HG03354 (cell line): Measurements from ENCODE around the gene IQSEC1.

Experiments
- ATAC-seq: cut with Tn5 transposase; IDR thresholded peaks from one replicate; pipeline ENCODE4 v1.9.1; 2021; ENCODE audit warnings: mild to moderate bottlenecking; ENCODE audit not compliant: unreplicated experiment, poor library complexity, severe bottlenecking

Gene IQSEC1

DNA sequence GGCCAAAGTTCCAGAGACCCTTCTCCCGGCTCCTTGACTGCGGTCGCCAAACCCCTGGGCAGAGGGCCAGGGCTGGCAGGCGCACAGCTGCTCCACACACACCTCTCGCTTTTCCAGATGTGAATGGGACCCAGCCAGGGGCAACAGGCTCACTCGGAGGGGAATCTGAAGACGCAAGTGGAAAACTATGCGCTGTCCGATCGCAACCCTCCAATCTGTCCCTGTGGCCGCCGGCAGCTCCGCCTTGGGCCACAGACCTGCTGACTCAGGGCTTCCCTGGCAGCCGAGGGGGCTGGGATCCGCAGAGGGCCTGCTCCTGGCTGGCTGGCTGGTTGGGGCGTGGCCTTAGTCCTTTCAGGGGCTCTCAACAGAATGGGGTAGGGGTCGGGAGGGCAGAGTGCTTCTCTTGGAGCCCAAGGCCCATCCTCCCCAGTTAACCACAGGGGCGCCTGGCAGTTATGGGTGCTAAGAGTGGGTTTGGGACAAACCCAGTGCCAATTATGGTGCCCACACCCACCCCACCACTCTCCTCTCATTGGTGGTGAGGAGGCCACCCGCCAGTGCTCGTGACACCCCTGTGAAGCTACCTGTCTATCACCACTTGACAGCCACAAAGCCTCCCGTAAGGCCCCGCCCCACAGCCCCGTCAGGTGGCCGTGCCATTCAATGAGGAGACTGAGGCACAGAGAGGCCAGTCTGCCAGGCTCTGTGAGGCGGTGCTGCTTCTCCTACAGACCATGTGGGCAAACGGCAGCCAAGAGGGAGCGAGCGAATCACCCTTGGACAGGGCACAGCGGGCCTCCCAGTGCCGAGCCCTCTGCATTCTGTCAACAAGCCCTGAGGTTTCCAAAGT, 53.8 kb downstream of the IQSEC1 start:
- no peak for ATAC-seq

DNA sequence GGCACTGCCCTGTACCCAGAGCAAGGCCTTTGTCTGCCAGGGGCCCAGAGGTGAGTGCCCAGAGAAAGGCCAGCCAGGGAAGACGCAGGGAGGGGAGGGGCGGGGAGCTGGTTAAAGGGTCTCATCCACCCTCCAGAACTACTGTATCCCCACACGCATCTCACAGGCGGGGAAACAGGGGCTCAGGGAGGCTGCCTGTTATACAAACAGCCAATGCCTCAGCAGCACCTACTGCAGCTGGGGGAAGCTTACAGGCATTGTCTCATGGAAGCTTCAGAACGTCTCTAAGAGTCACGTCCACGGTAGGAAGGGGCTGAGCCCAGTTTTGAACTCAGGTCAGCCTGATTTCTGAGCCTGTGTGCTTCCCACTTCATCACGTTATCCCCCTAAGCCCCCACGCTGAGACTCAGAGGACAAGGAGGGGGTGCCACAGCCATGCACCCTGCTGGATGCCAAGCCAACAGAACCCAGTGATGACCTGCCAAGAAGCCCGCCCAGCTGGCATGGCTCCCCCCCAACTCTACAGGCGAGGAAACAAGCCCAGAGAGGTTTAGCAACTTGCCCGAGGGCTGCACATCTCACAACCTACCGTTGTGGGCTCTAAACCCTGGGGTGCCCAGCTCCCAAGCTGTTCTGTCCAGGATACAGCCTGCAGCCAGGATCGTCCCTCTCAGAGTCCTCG, 54.5 kb downstream of the IQSEC1 start:
- ATAC-seq, result no peak

GRCh38 chr3:13018043-13018451, 55.2 kb downstream of the IQSEC1 start:
- no peak for ATAC-seq

DNA sequence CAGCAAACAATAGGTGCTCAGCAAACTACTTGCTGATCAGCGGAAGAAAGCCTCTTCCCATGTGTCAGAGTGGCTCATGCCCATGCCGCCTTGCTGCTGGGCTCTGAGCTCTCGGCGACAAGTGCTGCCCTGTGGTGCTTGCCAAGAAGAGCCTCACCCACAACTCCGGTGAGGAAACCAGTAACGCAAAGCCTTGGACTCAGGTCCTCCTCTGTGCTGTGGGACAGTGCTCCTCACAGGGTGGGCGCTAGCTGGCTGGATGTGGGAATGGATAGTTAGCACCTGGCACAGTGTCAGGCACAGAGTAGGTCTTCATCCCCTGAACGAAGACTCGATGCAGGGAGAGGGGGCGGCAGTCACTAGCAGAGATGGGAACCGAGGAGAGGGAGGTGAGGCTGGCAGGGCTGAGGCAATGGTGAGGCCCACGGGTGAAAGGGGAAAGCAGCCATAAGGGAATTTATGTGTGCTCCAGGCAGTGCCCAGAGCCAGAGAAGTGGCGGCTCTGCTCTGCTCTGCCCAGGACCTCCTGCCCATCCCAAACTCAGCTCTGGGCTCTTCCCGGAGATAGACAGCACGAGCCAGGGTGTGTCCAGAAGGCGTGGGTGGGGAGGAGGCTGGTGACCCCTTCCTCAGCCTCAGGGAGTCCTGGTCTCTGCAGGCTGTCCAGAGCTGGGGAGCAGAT, 55.7 kb downstream of the IQSEC1 start:
- ATAC-seq, result no peak

GRCh38 chr3:13016721-13017255, 56.4 kb downstream of the IQSEC1 start:
- no peak for ATAC-seq

GRCh38 chr3:13016083-13016720, 57.0 kb downstream of the IQSEC1 start:
- peak; percentile 48 for ATAC-seq

DNA sequence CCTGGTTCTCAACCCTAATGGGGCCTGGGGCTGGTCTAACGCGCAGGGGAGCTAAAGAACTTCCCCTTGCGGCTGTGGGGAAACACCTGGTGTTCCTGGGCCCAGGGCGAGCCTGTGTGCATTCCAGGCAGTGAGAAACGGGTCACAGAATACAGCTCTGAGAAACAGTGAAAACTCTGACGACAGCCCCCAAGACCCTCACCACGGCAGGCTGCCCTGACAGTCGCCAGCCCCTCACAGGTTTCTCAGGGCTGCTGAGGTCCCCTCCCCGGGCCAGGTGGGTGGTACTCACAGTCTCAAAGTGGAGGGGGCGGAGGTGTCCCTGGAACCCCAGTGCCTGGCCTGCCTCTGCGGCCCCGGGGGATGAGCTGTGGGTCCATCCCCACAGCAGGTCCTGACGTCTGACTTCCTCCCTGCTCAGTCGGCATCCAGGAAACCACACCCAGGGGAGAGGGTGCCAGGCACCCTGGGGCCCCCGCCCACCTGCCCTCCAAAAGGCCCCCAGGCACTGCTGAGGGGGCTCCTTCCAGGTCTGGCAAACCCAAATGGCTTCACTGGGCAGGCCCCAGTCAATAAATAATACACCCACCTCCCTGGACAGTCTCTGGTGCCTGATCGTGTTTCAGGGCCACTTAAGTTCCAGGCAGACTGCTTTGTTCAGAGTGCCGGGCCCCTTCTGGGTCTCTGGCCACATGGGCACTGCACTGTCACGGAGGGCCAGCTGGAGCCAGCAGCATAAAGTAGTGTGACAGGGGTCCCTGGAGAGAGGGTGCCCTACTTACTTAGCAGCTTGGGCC, 57.7 kb downstream of the IQSEC1 start:
- peak; percentile 18 for ATAC-seq

- ATAC-seq, result no peak
Measured at GRCh38 chr3:13014755-13015285, 58.4 kb downstream of the IQSEC1 start.

GRCh38 chr3:13013994-13014754, 59.1 kb downstream of the IQSEC1 start:
- ATAC-seq, result no peak

GRCh38 chr3:13013566-13013965, 59.7 kb downstream of the IQSEC1 start:
- no peak for ATAC-seq

DNA sequence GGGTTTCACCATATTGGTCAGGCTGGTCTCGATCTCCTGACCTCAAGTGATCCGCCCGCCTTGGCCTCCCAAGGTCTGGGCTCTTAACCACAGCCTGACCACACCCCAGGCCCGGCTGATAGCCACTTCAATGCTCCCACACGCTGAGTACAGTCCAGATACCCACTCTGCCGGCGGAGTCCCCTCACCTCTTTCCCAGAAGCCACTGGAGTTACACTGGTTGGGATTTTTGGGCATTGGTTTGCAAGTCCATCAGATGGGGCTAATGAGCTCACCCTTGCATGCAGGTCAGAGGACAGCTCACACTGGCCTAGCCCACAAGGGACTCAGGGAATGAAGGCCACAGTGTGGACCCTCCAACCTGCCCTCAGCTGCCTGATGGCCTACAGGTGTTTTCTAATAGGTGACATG, 60.1 kb downstream of the IQSEC1 start:
- ATAC-seq, result no peak

GRCh38 chr3:13012221-13012691, 61.0 kb downstream of the IQSEC1 start:
- ATAC-seq, result peak; percentile 29

- ATAC-seq, result peak; percentile 48
Measured at GRCh38 chr3:13011573-13012220, 61.5 kb downstream of the IQSEC1 start.

DNA sequence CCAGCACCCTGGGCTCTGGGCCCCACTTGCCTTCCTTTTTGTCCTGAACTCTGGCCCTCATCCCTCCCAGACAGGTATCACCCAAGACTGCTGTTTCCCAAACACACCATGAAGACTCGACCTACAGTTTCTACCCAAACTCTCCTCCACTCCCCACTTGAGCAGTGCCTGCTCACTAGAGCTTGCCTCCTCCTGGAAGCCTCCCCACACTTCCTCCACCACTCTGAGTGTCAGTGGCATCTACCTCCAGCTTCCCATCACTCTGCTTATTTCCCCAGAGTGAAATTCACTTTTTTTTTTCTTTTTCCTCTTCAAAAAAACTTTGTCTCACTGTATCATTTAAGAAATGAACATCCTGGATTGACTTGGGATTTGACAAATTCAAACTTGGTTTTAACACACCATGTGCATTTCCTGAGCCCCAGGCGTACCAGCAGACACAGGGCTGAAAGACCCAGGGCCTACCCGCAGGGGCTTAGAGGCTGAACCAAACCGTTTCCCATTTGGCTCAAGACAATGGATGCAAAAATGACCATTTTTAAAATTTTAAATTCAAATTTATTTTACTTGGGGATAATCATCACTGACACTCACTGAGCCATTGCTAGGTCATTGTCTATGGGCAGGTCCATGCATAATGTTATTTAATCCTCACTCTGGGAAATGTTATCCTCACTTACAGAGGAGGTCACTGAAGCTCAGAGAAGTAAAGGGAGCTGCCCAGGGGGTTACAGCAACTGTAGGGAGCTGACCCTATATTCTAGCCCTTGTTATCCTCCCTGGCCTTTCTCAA, 62.3 kb downstream of the IQSEC1 start:
- ATAC-seq, result no peak

DNA sequence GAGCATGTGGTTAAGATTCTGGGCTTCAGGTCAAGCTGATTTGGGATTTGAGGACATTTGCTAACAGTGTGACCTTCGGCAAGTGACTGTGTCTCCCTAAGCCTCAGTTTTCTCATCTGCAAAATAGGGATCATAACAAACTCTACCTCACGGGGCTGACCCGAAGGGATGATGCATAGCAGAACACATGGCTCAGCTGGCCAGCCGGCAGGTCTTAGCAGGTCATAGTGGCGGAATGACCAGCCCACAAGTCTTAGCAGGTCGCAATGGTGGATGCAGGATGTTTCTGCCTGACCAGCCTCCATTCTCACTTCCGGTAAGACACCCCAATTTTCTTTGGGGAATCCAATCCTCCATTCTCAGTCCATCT, 63.3 kb downstream of the IQSEC1 start:
- no peak for ATAC-seq

GRCh38 chr3:13009132-13009945, 63.9 kb downstream of the IQSEC1 start:
- ATAC-seq, result peak; percentile 41
